ENCODE measurements around the gene OXLD1. TPM values are rescaled to one million over a fixed set of nuclear protein-coding genes. Genes with fewer than 3 reads are reported as not detected.

Gene OXLD1
- total RNA-seq, 1 experiment from 2014 or later = 26.7 TPM

DNA sequence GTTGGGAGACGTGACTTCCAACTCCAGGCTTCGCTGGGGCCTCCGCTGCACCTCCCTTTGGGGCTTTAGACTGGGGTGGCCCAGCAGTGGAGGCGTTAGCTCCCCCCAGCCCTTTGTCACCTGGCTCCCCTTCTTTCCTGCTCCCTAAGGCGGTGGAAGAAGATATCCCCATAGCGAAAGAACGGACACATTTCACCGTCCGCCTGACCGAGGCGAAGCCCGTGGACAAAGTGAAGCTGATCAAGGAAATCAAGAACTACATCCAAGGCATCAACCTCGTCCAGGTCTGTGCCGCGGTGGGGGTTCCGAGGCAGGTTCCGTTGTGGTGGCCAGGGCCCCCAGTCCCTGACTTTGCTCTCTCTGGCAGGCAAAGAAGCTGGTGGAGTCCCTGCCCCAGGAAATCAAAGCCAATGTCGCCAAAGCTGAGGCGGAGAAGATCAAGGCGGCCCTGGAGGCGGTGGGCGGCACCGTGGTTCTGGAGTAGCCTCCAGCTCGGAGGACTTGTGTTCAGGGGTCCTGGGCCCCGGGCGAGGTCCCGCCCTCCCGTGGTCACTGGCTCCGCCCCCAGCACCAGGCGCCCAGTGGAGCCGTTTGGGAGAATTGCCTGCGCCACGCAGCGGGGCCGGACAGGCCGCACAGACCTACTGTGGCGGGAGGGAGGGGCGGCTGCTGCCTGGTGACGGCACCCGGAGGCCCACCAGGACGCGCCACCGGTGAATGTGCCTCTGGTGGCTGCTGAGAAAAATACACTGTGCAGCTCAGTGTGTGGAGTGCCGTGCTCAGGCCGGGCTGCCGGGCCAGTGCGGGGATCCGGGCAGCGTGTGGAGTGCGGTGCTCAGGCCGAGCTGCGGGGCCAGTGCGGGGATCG, 40.6 kb upstream of the OXLD1 start:
- no peaks in the 10 kb centered on the region for H3K9me3 ChIP-seq (replicated peaks)
- H3K4me3 ChIP-seq = no peak overlapping the region
- H3K27me3 ChIP-seq = no peaks in the 10 kb centered on the region
- H3K27ac ChIP-seq = no peak overlapping the region
- peaks cover 8% of the 10 kb centered on the region; the same call in 1 of the 2 replicates for H3K4me1 ChIP-seq
- H3K36me3 ChIP-seq = peaks cover 41% of the 10 kb centered on the region
- DNase-seq = no peak

DNA sequence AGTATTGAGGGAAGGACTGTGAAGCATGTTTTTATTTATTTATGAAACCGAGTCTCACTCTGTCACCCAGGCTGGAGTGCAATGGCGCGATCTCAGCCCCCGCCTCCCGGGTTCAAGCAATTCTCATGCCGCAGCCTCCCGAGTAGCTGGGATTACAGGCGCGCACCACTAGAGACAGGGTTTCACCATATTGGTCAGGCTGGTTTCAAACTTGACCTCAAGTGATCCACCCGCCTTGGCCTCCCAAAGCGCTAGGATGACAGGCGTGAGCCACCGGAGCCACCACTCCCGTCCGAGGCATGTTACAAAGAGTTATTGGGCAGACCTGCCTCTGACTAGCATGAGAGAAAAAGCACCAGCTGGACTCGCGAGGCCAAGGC, 39.8 kb upstream of the OXLD1 start:
- Histone ChIP-seq H3K4me3 (no peak overlapping the region), H3K9me3 (replicated peaks) (no peaks in the 10 kb centered on the region), H3K27ac (no peak overlapping the region), H3K4me1 (peaks cover 7% of the 10 kb centered on the region; the same call in 1 of the 2 replicates), H3K36me3 (peaks cover 48% of the 10 kb centered on the region), H3K27me3 (no peaks in the 10 kb centered on the region)
- DNase-seq = no peak

DNA sequence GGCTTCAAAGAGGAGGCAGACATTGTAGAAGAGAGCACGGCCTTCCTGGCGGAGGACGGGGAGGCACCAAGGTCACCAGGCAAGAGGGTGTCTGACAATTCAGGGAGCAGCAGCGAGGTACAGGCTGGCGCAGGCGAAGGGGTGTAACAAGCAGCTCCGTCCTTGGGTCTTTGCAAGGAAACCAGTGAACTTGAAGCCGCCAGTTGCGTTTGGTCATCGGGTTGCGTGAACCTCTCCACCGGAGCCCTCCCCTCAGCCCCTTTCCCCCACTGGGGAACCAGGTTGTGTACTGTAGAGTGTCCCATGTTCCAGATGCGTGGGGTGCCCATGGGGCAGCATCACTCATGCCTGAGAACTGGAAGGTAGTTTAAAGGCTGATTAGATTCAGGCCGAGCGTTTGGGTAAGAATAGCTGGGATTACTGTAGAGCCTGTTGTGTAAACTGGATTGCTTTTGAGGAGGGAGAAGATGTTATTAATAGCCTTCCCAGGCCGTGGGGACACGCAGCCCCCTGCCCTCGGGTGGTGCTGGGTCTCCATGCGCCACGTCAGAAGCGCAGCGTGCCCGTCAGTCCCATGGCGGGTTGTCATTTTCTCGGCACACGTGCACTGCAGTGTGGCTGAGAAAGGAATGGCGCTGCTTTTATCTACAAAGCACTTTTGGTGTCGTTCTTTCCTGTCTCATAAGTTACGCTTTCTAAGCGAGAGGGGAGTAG, 39.3 kb upstream of the OXLD1 start:
- Histone ChIP-seq H3K27ac (no peak overlapping the region), H3K27me3 (no peaks in the 10 kb centered on the region), H3K4me1 (peaks cover 1% of the 10 kb centered on the region; the same call in 1 of the 2 replicates), H3K36me3 (peaks cover 52% of the 10 kb centered on the region), H3K4me3 (no peak overlapping the region), H3K9me3 (replicated peaks) (no peaks in the 10 kb centered on the region)
- no peak for DNase-seq

DNA sequence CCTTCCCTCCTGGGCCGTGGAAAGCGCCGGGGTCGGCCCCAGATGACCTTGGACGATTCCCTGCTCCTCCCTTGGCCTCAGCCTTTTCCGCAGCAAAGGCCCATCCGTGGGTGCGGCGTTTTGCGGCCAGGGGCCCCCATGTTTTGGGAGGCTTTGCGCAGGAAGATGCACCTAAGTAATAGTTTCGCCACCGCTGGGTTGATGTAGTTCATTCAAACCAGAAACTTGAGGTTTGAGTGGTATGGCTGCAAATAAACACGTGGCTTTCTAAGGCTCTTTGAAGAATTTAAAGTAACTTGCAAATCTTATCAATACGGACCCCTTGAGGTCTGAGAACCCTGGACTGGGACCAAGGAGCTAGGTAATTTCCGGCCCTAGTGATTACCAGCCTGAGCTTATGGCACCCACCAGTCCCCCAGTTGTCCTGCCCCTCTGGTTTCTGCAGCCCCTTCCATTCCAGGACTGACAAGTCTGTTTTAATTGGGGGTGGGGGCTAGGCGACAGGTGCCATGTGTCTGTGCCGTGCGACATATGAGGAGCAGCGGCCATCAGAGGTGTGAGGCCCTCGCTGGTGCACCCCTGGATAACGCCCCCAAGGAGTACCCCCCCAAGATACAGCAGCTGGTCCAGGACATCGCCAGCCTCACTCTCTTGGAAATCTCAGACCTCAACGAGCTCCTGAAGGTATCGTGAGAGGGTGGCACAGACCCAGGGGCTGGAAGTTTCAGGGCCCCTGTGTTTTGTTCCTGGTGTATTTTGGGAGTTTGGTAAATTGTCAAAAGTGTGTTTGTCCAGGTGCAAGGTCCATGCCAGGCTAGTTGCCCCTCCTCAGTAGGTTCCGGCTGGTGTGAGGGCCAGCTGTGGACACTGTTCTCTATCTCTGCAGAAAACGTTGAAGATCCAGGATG, 37.6 kb upstream of the OXLD1 start:
- peak overlapping the region; percentile 86 for H3K27ac ChIP-seq

DNA sequence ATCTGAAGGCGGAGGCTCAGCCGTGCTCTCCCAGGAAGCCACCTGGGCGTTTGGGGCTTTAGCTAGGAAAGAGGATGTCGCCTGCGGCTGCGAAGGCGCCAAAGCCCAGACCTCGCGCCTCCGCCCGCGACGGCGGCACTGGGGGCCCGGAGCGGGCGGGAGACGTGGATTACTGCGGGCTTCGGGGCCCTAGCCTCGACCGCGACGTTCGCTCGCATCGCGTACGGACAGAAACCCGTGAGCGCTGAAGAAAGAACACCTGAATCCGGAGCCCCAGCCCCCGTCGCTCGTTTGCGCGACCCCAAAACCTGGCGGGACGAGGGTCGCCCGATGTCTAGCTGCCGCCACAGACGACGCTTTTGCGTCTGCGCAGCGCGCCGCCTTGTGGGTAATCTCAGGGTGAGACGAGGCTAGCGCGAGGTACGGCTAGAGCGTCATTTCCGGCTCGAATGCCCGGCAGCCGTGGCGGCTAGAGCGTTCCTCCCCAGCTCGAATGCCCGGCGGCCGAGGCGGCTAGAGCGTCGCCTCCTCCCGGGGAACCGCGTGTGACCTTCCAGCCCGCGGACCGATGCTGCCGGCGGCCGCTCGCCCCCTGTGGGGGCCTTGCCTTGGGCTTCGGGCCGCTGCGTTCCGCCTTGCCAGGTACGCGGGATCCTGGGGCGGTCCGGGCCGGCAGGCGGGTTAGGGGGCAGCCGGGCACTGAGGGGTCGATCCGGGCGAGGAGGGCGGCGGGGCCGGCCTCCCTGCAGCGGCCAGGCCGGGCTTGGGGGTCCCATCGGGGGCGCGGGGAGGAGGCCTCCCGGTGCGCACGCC, 36.7 kb upstream of the OXLD1 start, which contains the start of gene MRPL12:
TSS of gene MRPL12 (plus strand) at position 434 of the 813 bp plus-strand sequence. CDS start at position 569, 135 bp downstream.
- peak; percentile 98 to 99 for DNase-seq
- peak within 1 kb of the TSS; percentile 86 for H3K27ac ChIP-seq
- H3K4me1 ChIP-seq = no peaks in the 10 kb centered on the region; the same call in 1 of the 2 replicates
- peak within 1 kb of the TSS; percentile 92 for H3K4me3 ChIP-seq
- peaks cover 64% of the 10 kb centered on the region for H3K36me3 ChIP-seq
- no peaks in the 10 kb centered on the region for H3K27me3 ChIP-seq
- H3K9me3 ChIP-seq (replicated peaks) = no peaks in the 10 kb centered on the region

More for the DNA sequence above, 37.6 kb upstream of the OXLD1 start:
- peaks cover 58% of the 10 kb centered on the region for H3K36me3 ChIP-seq
- peak overlapping the region; percentile 92 for H3K4me3 ChIP-seq
- no peaks in the 10 kb centered on the region for H3K9me3 ChIP-seq (replicated peaks)
- no peak for DNase-seq
- H3K4me1 ChIP-seq = no peaks in the 10 kb centered on the region; the same call in 1 of the 2 replicates
- no peaks in the 10 kb centered on the region for H3K27me3 ChIP-seq

DNA sequence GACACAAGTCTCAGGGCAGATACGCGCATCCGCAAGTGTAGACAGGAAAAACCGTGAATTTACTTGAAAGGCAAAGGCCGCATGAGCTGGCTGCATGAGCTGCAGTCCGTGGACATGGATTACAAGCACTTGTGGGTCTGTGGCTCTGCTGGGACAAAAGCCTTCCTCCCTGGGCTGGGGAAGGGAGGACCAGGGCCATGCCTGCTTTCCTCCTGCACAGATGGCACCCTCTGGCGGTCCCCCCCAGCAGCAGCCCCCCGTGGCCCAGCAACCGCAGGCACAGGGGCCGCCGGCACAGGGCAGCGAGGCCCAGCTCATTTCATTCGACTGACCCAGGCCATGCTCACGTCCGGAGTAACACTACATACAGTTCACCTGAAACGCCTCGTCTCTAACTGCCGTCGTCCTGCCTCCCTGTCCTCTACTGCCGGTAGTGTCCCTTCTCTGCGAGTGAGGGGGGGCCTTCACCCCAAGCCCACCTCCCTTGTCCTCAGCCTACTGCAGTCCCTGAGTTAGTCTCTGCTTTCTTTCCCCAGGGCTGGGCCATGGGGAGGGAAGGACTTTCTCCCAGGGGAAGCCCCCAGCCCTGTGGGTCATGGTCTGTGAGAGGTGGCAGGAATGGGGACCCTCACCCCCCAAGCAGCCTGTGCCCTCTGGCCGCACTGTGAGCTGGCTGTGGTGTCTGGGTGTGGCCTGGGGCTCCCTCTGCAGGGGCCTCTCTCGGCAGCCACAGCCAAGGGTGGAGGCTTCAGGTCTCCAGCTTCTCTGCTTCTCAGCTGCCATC, 35.1 kb upstream of the OXLD1 start:
- H3K9me3 ChIP-seq (replicated peaks) = no peaks in the 10 kb centered on the region
- no peak overlapping the region for H3K27ac ChIP-seq
- no peak for DNase-seq
- no peaks in the 10 kb centered on the region; the same call in 1 of the 2 replicates for H3K4me1 ChIP-seq
- no peaks in the 10 kb centered on the region for H3K27me3 ChIP-seq
- H3K4me3 ChIP-seq = peak overlapping the region; percentile 92
- H3K36me3 ChIP-seq = peaks cover 65% of the 10 kb centered on the region

DNA sequence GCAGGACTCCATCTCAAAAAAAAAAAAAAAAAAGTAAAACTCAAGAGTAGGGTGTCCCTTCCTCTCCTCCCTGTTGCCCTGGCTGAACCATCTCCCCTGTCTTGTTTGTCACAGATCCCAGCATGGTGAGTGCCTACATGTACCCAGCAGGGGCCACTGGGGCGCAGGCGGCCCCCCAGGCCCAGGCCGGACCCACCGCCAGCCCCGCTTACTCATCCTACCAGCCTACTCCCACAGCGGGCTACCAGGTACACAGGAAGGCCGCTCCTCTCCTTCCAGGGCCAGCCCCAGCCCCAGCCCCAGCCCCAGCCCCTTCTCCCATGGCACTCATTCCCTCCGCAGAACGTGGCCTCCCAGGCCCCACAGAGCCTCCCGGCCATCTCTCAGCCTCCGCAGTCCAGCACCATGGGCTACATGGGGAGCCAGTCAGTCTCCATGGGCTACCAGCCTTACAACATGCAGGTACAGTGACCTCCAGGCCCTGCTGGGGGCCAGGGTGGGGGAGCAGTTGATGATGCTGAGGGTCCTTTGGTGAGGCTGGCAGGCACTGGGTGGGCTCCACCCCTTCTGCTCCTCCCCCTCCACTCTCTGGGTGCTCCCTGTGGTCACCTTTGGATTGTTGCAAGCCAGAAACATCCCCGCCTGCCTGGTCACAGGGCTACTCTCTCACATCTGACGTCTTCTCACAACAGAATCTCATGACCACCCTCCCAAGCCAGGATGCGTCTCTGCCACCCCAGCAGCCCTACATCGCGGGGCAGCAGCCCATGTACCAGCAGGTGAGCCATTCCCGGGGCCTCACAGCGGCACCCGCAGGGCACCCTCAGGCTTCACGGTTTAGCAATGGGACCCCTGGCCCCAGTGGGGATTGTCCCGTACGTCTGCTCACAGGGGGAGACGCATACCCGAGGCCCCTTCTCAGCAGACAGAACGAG, 34.2 kb upstream of the OXLD1 start:
- Histone ChIP-seq H3K9me3 (replicated peaks) (no peaks in the 10 kb centered on the region), H3K27ac (no peak overlapping the region), H3K36me3 (peaks cover 65% of the 10 kb centered on the region), H3K27me3 (no peaks in the 10 kb centered on the region), H3K4me3 (no peak overlapping the region), H3K4me1 (no peaks in the 10 kb centered on the region; the same call in 1 of the 2 replicates)
- no peak for DNase-seq

DNA sequence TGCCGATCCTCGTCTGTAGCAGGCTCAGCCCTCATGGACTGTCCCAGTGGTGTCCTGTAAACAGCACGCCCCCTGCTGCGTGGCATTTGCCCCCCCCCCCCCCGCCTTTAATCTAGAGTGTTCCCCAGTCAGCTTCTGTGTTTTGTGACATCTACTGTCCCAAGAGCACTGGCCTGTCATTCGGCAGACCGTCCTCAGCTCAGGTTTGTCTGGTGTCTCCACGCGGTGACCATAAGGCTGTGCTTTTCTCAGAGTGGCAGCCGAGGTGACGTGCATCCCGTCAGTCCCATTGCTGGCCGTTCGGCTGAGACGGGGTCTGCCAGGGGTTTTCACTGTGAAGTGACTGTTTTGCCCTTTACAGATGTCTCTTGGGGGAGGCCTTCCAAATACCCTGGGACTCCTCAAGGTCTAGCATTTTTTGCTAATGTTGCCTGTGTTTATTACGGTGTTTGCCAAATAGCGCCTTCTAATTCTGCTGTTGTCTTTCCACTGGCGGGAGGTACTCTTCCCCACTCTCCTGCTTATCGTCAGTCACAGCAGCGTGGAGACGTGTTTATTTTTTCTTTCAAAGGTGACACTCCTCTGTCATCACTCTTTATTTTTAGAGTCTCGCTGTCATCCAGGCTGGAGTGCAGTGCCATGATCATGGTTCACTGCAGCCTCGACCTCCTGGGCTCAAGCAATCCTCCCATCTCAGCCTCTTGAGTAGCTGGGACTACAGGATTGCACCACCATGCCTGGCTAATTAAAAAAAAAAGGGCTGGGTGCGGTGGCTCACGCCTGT, 31.0 kb upstream of the OXLD1 start:
- Histone ChIP-seq H3K4me1 (no peaks in the 10 kb centered on the region; the same call in 1 of the 2 replicates), H3K27ac (no peak overlapping the region), H3K36me3 (peaks cover 83% of the 10 kb centered on the region), H3K27me3 (no peaks in the 10 kb centered on the region), H3K4me3 (no peak overlapping the region), H3K9me3 (replicated peaks) (no peaks in the 10 kb centered on the region)
- DNase-seq = no peak

DNA sequence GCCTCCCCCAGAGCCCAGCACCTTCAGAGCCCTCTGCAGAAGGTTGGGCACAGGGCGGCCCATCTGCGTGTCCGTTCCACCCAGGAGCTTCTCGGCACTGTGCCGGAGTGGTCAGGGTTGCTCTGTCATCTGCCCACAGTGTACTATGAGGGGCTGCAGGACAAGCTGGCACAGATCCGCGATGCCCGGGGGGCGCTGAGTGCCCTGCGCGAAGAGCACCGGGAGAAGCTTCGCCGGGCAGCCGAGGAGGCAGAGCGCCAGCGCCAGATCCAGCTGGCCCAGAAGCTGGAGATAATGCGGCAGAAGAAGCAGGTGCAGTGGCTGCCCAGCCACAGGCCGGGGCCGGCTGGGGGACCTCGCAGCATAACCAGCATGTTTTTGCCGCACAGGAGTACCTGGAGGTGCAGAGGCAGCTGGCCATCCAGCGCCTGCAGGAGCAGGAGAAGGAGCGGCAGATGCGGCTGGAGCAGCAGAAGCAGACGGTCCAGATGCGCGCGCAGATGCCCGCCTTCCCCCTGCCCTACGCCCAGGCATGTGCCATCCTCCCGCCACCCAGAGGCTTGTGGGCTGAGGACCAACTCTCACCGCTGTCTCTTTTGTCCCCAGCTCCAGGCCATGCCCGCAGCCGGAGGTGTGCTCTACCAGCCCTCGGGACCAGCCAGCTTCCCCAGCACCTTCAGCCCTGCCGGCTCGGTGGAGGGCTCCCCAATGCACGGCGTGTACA, 30.0 kb upstream of the OXLD1 start:
- Histone ChIP-seq H3K36me3 (peaks cover 88% of the 10 kb centered on the region), H3K27ac (no peak overlapping the region)

DNA sequence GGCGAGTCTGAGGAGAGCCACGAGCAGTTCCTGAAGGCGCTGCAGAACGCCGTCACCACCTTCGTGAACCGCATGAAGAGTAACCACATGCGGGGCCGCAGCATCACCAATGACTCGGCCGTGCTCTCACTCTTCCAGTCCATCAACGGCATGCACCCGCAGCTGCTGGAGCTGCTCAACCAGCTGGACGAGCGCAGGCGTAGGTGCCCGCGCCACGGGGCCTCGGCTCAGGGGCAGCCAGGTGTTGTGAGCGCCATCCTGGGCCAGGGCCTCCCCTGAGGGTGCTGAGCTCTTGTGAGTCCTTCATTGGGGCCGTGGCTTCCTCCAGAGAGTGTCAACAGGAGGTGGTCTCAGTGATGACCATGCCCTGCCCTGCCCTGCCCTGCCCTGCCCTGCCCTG, 29.4 kb upstream of the OXLD1 start:
- H3K36me3 ChIP-seq = peaks cover 87% of the 10 kb centered on the region
- H3K9me3 ChIP-seq (replicated peaks) = no peaks in the 10 kb centered on the region
- H3K4me1 ChIP-seq = no peaks in the 10 kb centered on the region
- no peaks in the 10 kb centered on the region for H3K27me3 ChIP-seq
- no peak for DNase-seq
- no peak overlapping the region for H3K27ac ChIP-seq
- H3K4me3 ChIP-seq = no peak overlapping the region

More for the DNA sequence above, 30.0 kb upstream of the OXLD1 start:
- no peak for DNase-seq
- Histone ChIP-seq H3K4me1 (no peaks in the 10 kb centered on the region), H3K4me3 (no peak overlapping the region), H3K9me3 (replicated peaks) (no peaks in the 10 kb centered on the region), H3K27me3 (no peaks in the 10 kb centered on the region)

DNA sequence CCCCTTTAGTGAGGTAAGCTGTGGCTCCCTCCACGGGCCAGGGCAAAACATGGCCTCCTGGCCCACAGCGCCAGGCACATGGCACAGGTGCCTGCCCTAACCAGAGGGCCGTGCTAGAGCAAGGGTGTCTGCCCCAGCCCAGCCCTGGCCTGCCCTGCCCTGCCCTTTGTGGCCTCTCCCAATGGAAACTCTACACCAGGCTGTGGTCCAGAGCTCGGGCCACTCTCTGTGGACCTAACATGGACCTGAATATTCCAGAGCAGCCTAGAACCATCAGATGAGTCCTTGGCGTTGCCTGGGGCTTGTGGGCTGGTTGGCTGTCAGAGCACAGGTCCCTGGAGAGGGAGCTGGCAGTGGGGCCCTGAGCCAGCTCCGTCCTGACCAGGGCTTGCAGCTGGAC, 28.8 kb upstream of the OXLD1 start:
- DNase-seq = no peak
- Histone ChIP-seq H3K36me3 (peaks cover 91% of the 10 kb centered on the region), H3K27me3 (no peaks in the 10 kb centered on the region)

More for the DNA sequence above, 28.8 kb upstream of the OXLD1 start:
- Histone ChIP-seq H3K4me3 (no peak overlapping the region), H3K4me1 (no peaks in the 10 kb centered on the region), H3K27ac (no peak overlapping the region), H3K9me3 (replicated peaks) (no peaks in the 10 kb centered on the region)
